HL-60/S4 (cell line): Measurements from ENCODE around the gene SPINT1.
"Not testable (repeated sequence)": the region's sequence is repeated elsewhere in the genome, so short reads cannot be mapped to it uniquely, and the experiment has no call there.

ENCODE experiments used
- in situ Hi-C: fragments of 300-500 bp; cut with MboI; formaldehyde crosslinking; loops from 2 replicates; pipeline ENCODE4 v1.14.3; 2022; ENCODE audit warnings: low sequenced_read_pairs

The SPINT1 gene

GRCh38 chr15:40857601-40858341 is 13.9 kb downstream of the SPINT1 start:
- in situ Hi-C loops: no loop called here

GRCh38 chr15:40858706-40859105 is 14.9 kb downstream of the SPINT1 start:
- in situ Hi-C loops: no loop called here

GRCh38 chr15:40859206-40859851 is 15.5 kb downstream of the SPINT1 start:
- in situ Hi-C loops: no loop called here

DNA sequence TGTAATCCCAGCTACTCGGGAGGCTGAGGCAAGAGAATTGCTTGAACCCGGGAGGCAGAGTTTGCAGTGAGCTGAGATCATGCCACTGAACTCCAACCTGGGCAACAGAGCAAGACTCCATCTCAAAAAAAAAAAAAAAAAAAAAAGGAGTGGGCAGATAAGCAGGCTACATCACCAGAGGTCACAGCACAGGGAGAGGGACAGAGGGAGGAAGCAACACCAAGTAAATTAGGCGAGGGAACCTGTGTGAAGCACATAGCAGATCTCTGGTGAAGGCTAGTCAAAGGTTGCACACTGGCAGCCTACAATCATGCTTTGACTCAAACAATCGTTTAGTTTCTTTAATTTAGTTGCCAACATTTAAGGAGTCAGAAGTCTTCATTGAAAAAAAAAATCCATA is 17.3 kb downstream of the SPINT1 start:
- in situ Hi-C loops: not testable (repeated sequence)

- in situ Hi-C loops: no loop called here
Measured at GRCh38 chr15:40863660-40864270, 19.9 kb downstream of the SPINT1 start.

- in situ Hi-C loops: no loop called here
Measured at GRCh38 chr15:40867199-40867598, 23.4 kb downstream of the SPINT1 start.

- in situ Hi-C loops: no loop called here
Measured at GRCh38 chr15:40869686-40870085, 25.8 kb downstream of the SPINT1 start.

- in situ Hi-C loops: no loop called here
Measured at GRCh38 chr15:40870716-40871115, 26.9 kb downstream of the SPINT1 start.

DNA sequence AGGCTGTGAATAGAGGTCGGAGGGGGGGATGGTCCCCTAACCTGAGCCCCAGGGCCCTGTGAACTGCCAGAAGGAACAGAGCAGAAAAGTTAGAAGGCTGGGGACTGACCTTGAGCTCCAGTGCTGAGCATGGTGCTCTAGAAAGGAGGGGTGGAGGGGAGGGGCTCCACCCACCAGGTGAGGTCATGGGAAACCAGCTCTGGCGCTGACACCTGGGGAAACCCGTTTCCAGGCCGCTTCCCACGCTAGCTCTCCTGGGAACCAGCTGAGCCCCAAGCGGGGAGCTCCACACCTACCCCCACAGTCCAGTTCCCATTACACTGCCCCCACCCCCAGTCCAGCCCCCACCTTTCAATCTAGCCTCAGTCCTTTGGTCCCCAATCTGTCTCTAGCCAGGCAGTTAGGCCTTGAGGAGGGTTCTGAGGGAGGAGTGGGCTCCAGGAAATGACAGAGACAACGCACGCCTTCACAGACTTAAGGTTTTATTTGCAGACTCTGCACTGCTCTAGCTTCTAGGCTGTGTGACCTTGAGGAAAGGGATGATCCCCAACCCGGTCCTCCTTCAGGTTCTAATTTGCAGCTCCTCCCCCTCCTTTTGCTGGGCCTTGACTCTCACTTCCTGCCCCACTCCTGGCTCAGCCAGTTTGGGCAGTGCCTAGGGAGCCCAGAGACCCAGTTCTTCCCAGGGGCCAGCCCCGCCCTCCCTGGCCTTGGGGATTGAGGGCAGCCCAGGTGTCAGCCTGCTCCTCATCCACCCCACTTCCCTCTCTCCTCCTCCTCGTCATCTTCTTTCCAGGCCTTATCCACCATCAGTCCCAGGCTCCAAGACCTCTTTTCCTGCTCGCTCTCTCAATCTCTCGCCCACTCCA is 28.1 kb downstream of the SPINT1 start:
- in situ Hi-C loops: no loop called here

GRCh38 chr15:40872791-40873693 is 29.2 kb downstream of the SPINT1 start:
- in situ Hi-C loops: no loop called here

- in situ Hi-C loops: no loop called here
Measured at GRCh38 chr15:40873694-40874561, 30.1 kb downstream of the SPINT1 start, which contains the start of gene RHOV. TSS of gene RHOV (minus strand) at chr15:40874234. CDS start at chr15:40874139, 95 bp downstream.

DNA sequence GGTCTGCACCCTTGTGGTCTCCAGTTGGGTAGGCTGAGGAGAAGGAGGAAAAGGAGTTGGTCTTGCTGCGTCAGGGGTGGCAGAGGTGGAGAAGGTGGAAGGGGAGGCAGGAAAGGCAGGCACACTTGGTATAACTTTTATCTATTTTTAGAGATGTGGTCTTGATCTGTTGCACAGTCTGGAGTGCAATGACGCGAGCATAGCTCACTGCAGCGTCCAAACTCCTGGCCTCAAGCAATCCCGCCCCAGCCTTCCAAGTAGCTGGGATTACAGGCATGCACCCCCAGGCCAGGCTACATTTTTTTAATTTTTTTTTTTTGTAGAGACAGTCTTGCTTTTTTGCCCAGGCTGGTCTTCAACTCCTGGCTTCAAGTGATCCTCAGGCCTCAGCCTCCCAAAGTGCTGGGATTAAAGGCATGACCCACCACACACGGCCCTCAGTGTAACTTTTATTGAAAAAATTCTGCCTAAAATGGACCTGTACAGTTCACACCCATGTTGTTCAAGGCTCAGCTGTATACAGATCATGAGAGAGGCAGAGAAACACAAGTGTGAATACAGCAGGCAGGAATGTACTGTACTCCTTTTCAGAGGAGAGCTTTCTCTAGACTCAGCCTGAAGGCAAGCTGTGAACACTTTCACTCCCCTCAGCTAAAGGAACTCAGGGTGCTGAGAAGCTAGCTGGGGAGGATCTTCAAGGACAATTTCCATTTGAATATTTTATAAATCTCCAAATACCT is 32.3 kb downstream of the SPINT1 start:
- in situ Hi-C loops: no loop called here

DNA sequence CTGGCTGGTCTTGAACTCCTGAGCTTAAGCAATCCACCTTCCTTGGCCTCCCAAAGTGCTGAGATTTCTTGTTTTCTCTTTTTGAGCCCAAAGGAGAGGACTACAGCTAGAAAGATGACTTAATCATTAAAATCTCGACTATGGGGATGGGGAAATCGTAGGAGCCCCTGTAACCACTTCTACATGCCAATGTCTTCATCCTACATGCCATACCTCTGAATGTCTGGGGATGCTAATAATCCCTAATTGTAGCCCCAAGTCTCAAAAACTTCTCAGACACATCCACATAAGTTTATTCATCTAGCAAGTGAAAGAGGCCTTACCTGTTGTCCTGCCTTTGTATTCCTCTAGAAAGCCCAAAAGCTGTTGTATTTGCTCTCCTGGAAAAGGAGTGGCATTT is 33.8 kb downstream of the SPINT1 start:
- in situ Hi-C loops: no loop called here

- in situ Hi-C loops: no loop called here
Measured at GRCh38 chr15:40878785-40879184, 34.9 kb downstream of the SPINT1 start.

DNA sequence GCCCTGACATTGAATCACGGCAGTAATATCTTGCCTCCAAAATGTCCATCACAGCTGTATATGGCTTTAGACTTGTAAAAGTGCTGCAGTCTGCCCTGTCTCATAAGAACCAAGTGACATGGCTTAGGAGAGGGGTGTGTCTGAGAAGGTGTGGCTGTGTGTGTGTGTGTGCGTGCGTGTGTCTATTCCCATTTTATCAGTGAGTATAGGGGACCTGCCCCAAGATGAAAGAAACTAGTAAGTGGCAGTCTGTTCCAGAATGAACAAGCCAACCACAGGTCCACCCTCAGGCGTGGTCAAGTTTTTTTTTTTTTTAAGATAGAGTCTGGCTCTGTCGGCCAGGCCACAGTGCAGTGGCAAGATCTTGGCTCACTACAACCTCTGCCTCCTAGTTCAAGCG is 35.8 kb downstream of the SPINT1 start:
- in situ Hi-C loops: no loop called here

DNA sequence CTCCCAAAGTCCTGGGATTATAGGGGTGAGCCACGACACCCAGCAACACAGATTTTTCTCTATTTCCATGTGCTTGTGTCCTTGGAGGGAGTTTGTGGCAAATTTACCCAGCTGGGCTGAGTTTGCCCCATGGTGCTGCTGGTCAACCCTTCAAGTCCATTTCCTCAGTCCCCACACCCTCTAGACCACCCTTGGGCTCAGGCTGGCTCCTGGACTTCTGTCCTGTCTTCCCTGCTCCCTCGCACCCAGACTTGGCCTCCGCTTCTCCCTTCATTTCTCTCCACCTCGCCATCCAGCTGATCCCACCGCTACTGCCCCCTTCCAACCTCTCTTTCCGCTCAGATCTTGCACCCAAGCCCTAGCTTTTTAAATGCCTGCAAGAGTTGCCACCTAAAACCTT is 37.5 kb downstream of the SPINT1 start:
- in situ Hi-C loops: no loop called here

DNA sequence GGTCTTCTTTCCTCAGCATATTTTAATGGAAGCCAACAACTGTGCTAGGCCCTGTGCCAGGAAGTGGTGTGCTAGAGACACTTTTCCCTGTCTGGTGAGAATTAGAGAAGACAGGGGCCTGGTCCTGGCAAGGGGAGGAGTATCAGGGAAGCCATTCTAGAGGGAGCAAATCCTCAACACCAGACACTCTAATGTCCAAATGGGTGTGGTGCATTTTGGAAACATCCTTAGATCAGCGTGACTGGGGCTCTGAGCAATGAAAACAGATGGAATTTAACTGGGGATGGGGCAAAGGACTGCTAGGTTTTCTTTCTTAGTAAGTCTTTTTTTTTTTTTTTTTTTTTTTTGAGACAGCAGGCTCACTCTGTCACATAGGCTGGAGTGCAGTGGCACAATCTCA is 42.7 kb downstream of the SPINT1 start:
- in situ Hi-C loops: no loop called here

DNA sequence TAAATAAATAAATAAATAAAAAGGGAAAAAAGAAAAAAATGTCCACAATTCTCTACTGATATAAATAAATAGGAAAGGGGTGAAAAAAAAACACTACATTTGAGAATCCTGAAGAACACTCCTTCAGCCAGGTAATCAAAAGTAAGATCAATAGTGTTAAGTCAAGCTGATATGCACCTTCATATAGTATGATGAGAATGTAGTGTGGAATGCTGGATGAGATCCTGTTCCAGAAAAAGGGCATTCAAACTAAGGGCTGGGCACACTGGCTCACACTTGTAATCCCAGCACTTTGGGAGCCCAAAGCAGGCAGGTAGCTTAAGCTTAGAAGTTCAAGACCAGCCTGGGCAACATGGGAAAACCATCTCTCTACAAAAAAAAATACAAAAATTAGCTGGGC is 45.3 kb downstream of the SPINT1 start:
- in situ Hi-C loops: no loop called here

- in situ Hi-C loops: no loop called here
Measured at GRCh38 chr15:40891138-40891537, 47.3 kb downstream of the SPINT1 start.
